T-helper 2 cell treated with Interferon-gamma antibody and Interleukin-4, amounts not matched to agents 100 ng/mL and 5 ng/mL, for 36 hours (primary cell): ENCODE measurements around the gene MARCHF5. TPM values are rescaled to one million over a fixed set of nuclear protein-coding genes. Genes with fewer than 3 reads are reported as not detected.
"Not testable (repeated sequence)": the region's sequence is repeated elsewhere in the genome, so short reads cannot be mapped to it uniquely, and the experiment has no call there.

Experiments used
- intact Hi-C: fragments of 100-400 bp; cut with micrococcal nuclease; formaldehyde crosslinking; loops from one replicate; pipeline ENCODE4 v1.15.1; 2023
- total RNA-seq: library from RNA; stranded (reverse); gene quantifications from 2 replicates; pipeline ENCODE4 v1.2.3, GENCODE V29; 2022

MARCHF5 gene
- total RNA-seq, 1 donor from 2014 or later = 23.1 TPM

DNA sequence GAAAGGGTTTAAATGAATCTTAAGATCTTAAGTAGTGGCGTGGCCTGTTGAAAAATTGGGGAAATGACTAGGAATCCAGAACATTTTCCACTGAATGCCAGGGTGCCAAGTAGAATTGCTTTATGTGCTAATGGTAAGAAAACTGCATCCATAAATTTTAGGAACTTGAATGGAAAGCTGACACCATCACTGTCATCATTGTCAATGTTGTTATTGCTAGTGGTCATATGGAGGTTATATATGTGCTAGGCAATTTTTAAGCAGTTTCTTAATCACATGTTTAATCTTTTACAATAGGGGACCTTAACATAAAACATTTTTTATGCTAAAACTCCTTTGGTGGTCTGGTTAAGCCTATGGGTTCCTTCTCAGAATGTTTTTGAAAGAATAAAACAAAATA is 13.1 kb downstream of the MARCHF5 start:
- intact Hi-C loops = no loop called here

DNA sequence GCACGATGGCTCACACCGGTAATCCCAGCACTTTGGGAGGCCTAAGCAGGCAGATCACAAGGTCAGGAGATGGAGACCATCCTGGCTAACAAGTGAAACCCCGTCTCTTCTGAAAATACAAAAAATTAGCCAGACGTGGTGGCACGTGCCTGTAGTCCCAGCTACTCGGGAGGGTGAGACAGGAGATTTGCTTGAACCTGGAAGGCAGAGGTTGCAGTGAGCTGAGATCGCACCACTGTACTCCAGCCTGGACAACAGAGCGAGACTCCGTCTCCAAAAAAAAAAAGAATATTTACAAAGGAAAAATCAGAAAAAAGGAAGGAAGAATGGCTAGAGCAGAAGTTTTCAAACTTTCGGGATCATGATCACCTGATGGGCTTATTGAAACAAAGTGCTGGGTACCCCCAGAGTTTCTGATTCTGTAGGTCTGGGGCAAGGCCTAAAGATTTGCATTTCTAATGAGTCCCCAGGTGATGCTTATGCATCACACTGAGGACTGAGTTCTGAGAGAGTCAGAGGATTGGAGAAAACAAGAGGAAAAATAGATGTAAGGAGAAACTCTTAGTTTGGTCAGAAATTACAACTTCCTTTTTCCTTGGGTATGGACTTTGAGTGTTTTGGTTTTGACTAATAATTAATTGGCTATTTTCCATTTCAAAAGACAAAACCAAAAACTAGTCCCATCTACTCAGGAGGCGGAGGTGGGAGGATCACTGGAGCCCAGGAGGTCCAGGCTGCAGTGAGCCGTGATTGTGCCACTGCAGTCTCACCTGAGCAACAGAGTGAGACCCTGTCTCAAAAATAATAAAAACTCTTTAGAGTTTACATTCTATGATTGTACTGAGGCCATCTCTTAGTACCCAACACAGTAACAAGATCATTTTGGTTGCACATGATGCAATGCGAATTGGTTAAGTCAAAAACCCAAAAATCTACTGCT is 14.4 kb downstream of the MARCHF5 start:
- intact Hi-C loops = no loop called here

DNA sequence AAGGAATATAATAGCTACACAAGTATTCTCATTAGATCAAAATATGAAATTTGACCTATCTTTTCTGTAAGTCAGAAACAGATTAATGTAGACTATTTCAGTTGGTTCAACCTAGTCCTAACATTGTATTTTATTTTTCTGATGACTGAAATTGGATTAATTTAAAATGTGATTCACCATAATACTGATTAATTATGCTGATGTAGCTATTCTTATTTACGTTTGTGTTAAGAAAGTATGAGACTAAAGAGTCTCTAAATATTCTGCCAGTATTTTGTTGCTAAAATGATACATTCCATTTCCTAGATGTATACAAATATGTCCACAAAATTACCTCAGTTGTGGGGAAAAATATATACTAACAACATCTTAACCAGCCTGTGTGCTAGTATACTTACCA is 18.3 kb downstream of the MARCHF5 start:
- intact Hi-C loops = no loop called here

DNA sequence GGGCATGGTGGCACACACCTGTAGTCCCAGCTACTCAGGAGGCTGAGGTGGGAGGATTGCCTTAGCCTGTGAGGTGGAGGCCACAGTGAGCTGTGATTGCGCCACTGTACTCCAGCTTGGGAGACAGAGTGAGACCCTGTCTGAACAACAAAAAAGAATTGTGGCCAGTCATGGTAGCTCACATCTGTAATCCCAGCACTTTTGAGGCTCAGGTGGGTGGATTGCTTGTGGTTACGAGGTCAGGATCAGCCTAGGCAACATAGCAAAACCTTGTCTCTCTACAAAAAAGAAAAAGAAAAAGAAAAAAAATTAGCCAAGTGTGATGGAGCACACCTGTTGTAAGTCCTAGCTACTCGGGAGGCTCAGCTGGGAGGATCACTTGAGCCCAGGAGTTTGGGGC is 22.8 kb downstream of the MARCHF5 start:
- intact Hi-C loops = no loop called here

DNA sequence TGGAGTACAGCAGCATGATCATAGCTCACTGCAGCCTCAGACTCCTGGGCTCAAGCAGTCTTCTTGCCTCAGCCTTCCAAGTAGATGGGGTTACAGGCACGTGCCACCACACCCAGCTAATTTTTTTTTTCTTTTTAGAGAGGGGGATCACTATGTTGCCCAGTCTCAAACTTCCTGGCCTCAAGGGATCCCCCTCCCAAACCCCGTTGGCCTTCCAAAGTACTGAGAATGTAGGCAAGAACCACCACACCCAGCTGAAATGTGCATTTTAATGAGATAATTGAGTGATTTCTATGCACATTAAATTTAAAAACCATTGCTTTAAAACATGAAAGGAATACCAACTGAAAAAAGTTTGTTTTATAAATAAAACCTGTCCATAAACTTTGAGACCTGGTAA is 25.6 kb downstream of the MARCHF5 start:
- intact Hi-C loops = no loop called here

DNA sequence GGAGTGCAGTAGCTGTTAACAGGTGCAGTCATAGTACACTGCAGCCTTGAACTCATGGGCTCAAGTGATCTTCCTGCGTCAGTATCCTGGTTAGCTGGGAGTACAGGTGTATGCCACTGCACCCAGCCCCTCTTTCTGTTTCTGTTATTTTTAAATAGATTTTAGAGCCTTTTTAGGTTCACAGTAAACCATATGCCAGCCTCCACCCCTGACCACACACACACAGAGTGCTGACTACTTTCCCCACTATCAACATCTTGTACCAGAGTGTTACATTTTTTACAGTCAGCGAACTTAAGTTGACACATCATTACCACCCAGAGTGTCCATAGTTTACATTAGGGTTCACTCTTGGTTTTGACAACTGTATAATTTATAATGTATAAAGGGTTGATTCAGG is 32.1 kb downstream of the MARCHF5 start:
- intact Hi-C loops = no loop called here

DNA sequence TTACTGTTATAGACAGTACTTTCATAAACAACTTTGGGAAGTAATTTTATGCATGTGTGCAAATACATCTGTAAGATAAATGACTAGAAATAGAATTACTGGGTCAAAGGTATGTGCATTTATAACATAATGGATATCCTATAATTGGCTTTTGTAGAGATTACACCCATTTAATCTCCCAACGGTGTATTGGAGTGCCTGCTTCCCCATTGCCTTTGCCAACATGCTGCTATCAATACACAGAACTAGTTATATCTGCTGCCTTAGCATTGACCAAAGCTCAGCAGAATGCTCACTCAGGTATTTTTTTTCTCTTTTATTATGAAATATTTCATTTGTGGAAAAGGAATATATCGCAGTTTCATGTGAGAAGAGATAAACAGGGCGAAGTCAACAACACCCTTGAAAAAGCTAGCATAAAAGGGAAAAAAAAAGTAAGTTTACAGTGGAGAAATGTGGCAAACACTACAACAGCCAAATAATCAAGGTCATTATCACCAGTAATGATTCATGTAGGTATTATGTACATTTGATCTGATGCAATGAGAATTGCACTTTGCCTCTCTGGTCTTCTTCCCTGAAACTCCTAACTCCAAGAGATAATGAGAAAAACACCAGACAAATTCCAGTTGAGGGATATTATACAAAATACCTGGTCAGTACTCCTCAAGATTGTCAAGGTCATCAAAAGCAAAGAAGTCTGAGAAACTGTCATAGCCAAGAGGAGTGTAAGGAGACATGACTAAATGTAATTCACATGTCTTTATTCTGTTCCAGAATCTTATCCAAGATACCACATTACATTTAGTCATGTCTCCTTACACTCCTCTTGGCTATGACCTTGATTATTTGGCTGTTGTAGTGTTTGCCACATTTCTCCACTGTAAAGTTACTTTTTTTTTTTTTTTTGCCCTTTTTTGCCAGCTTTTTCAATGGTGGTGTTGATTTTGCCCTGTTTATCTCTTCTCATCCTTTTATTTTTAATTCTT is 36.8 kb downstream of the MARCHF5 start:
- intact Hi-C loops = no loop called here

DNA sequence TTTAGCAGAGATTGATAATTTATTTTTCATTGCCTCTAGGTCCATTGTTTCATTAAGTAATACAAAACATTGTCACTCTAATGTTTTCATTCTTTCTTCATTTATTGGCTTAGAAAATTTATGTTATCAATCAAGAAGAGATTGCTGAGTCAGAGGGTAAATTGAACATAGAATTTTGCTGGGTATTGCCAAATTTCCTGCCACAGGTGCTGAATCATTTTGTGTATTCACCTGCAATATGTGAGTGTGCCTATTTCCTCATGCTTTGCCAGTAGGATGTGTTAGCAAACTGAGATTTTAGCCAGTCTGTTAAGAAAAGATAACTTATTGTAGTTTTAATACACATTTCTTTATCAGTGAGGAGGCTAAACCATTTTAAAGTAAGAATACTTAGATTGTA is 38.0 kb downstream of the MARCHF5 start:
- intact Hi-C loops = no loop called here

DNA sequence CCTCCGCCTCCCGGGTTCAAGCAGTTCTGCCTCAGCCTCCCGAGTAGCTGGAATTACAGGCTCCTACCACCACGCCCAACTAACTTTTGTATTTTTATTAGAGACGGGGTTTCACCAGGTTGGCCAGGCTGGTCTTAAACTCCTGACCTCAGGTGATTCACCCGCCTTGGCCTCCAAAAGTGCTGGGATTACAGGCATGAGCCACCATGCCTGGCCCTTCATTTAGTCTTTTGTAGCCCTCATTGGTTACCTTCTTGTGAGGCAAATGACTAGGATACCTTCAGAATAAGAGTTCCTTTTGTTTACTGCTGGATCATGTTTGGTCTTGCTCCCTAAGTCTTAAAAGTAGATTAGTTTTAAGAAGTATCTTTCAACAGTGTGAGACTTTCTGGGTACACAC is 39.0 kb downstream of the MARCHF5 start:
- intact Hi-C loops = not testable (repeated sequence)

DNA sequence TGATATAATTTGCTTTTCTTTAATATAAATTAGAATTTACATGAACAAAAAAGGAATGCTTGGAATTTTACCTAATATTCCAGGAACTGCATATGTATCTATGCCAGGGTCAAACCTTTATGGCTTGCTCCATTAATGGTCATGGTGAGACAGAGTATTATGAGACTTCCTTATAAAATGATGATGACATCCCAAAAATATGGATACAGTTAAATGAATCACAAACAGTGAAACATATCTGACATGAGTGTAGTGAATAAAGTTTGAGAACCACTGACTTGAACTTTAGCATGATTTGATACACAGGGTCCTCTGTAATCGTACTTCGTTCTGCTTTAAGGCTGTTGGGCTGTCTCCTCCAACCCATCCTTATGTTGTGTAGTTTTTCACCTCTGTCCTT is 51.8 kb downstream of the MARCHF5 start:
- intact Hi-C loops = no loop called here

DNA sequence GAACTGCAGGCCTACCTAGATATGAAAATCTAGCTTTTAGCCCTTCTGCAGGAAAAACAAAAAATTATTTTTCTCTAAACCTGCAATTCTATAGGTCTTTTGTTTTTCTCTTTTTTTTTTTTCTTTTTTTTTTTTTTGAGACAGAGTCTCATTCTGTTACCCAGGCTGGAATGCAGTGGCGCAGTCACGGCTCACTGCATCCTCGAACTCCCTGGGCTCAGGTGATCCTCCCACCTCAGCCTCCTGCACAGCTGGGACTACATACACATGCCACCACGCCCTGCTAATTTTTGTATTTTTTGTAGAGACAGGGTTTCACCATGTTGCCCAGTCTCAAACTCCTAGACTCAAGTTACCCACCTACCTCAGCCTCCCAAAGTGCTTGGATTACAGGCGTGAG is 54.6 kb downstream of the MARCHF5 start:
- intact Hi-C loops = not testable (repeated sequence)

DNA sequence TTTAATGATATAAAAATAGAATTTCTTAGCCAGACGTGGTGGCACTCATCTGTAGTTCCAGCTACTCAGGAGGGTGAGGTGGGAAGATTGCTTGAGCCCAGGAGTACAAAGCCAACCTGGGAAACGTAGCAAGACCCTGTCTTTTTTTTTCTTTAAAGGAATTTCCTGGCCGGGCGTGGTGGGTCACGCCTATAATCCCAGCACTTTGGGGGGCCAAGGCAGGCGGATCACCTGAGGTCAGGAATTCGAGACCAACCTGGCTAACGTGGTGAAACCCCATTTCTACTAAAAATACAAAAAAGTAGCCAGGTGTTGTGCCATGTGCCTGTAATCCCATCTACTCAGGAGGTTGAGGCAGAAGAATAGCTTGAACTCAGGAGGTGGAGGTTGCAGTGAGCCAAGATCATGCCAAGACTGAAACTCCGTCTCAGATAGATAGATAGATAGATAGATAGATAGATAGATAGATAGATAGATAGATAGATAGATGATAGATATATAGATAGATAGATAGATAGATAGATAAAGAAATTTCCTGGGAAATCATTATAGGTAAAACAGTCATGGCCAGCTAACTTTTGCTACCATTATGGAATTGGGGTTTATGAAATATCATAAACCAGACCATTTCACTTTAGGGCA is 56.2 kb downstream of the MARCHF5 start:
- intact Hi-C loops = not testable (repeated sequence)

DNA sequence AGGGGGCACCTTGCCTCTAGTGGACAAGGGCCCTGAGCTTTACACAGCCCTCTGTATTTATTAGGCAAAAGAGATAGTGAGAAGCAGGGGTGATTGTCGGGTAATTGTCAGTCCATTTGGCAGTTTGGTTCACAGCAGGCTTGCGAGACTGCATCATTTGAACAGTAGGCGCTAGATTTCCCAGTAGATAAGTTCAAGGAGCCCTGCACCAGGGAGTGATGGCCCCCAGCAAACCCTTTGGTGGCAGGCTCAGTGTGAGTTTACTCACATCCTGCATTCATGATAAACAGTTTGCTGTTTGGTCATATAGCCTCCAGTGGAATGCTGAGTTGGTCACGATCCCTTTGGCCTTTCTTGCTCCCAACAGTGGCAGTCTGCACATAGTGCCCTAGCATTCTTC is 59.4 kb downstream of the MARCHF5 start:
- intact Hi-C loops = no loop called here

DNA sequence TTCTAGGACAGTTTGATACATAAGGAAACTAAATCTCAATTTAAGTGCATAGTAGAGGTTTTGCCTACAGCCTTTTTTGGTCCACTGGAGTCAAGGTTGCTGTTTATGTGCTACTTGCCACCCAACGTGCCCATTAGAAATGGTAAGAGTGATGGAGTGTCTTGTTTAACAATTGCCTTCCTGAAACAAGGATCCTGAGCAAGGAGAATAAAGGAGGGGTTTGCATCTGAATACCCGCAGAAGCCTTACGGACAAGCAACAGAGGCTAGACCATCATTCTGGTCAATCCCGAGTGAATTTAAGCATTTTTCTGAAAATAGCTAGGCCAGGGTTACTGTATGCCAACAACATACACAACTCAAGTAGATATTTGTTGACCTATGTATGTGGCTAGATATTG is 63.6 kb downstream of the MARCHF5 start:
- intact Hi-C loops = no loop called here

DNA sequence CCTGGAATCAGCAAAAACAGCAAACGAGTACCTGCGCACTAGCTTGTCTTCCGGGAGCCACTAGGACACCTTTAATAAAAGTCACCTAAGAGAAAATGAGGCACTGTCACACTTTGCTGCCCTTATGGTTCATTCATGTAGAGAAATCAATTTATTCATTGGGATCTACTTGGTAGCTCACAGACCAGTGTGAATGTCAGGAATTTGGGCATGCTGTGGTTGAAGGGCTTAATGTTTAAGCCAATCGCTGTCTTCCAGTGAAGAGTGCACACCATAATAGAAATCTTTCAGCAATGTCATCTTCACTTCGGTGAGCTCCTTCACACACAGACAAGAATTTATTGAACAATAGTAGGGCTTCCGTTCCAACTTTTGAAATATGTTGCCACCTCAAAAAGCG is 65.1 kb downstream of the MARCHF5 start:
- intact Hi-C loops = no loop called here

DNA sequence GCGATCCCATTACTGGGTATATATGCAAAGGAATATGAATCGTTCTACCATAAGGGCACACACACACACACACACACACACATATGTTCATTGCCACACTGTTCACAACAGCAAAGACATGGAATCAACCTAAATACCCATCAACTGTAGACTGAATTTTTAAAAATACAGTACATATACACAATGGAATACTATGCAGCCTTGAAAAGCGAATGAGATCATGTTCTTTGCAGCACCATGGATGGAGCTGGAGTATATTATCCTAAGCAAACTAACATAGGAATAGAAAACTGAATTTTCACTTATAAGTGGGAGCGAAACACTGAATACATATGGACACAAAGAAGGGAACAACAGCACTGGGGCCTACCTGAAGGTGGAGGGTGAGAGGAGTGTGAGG is 72.5 kb downstream of the MARCHF5 start:
- intact Hi-C loops = no loop called here

DNA sequence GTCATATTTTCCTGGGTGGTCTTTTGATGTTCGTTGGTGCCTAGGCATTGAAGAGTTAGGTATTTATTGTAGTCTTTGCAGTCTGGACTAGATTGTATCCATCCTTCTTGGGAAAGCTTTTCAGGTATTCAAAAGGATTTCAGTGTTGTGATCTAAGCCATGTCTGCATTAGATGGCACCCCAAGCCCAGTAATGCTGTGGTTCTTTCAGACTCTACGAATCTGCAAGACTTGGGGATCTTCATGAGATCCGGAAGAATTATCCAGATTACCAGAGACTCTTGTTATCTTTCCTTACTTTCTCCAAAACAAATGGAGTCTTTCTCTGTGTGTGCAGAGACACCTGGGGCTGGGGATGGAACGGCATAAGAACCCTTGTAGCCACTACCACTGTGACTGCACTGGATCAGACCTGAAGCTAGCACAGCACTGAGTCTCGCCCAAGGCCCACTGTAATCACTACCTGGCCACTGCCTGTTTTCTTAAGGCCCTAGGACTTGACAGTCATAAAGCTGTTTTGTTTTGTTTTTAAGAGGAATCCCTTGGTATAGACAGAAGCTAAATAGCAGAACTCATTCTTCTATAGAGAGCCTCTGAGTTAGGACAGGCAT is 75.5 kb downstream of the MARCHF5 start:
- intact Hi-C loops = no loop called here

DNA sequence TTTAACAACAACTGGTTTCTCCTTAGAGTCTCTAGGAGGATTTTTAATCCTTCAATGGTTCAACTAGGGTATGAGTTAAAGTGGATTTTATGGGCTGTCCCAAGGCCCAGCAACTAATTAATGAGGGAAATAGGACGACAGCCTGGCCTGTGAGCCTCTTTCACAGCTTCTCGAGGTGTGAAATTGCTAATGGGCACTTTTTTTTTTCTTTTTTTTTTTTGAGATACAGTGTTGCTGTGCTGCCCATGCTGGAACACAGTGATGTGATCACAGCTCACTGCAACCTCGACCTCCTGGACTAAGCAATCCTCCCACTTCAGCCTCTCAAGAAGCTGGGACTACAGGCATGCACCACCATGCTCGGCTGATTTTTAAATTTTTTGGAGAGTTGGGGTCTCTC is 87.0 kb downstream of the MARCHF5 start:
- intact Hi-C loops = no loop called here

DNA sequence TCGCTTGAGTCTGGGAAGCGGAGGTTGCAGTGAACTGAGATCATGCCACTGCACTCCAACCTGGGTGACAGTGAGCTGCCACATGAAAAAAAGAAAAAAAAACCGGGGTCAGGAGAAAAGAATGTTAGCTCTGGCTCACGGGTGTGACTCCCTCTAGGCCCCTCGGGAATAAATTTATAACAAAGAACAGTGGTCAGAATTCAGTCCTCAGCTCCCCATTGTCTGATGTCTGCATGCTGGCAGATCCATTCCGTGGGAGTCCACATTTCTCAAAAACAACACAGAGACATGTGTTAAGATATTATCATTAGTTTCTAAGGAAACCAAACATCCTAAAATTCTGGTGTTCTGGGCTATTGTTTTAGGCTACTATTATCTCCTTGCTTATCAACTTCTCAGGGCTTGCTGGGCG is 90.6 kb downstream of the MARCHF5 start:
- intact Hi-C loops = no loop called here

DNA sequence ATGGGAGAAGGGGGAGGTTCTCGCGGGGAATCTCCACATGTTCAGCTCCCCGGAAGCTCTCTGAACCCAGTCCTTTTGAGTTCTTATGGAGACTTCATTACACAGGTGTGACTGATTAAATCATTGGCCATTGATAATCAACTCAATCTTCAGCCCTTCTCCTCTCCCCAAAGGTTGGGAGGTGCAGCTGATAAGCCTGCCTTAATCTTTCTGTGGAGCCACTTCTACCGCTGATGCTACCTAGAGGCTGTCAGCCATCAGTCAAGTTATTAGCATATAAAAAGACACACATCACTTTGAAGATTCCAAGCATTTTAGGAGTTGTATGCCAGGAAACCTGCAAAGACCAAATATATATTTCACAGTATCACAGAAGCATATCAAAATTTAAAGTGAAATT is 91.7 kb downstream of the MARCHF5 start:
- intact Hi-C loops = no loop called here

DNA sequence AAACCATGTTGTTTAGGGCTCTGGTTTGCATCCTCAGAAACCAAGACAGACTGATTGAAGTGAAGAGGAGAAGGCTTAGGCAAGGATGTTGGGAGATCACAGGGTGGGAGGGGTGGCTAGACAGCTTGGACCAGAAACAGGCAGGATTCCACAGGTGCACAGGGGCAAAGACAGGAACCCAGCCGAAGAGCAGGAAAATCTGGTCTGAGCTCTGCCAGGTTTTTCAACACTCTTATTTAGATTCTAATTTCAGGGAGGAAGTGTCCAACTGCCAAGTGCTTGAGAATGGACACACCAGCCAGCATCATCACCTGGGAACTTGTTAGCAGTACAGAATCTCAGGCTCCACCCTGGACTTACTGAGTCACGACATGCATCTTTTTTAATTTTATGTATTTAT is 93.8 kb downstream of the MARCHF5 start:
- intact Hi-C loops = no loop called here
